ENCODE measurements around the gene BORCS6.

Gene BORCS6

GRCh38 chr17:8151120-8151640 lies 38.8 kb downstream of the BORCS6 start:
- 1% methylated on average over 38 of the region's 38 CpGs for WGBS
- H3K4me1 ChIP-seq (ENCODE audit: insufficient read depth, low read length) = peaks cover 31% of the 10 kb centered on the region
- no peaks in the 10 kb centered on the region for H3K27me3 ChIP-seq (ENCODE audit: insufficient read depth, low read length)
- H3K27ac ChIP-seq (ENCODE audit: low read depth, low read length) = peak overlapping the region; percentile 41; the same call in 1 of the 2 replicates
- peak overlapping the region; percentile 59 for H3K9ac ChIP-seq (ENCODE audit: low read depth, low read length)
- H3K36me3 ChIP-seq (ENCODE audit: insufficient read depth, low read length) = peaks cover 37% of the 10 kb centered on the region
- peak overlapping the region; percentile 63 for H3K4me3 ChIP-seq (ENCODE audit: low read length)
- no peaks in the 10 kb centered on the region for H3K9me3 ChIP-seq (ENCODE audit: insufficient read depth, low read depth, low read length)

- 85% methylated on average over 18 of the region's 18 CpGs for WGBS
- no peak overlapping the region for H3K9ac ChIP-seq (ENCODE audit: low read depth, low read length)
- H3K36me3 ChIP-seq (ENCODE audit: insufficient read depth, low read length) = peaks cover 44% of the 10 kb centered on the region
- no peaks in the 10 kb centered on the region for H3K9me3 ChIP-seq (ENCODE audit: insufficient read depth, low read depth, low read length)
- H3K4me1 ChIP-seq (ENCODE audit: insufficient read depth, low read length) = peaks cover 27% of the 10 kb centered on the region
- no peaks in the 10 kb centered on the region for H3K27me3 ChIP-seq (ENCODE audit: insufficient read depth, low read length)
- H3K27ac ChIP-seq (ENCODE audit: low read depth, low read length) = peak overlapping the region; percentile 41; the same call in 1 of the 2 replicates
- H3K4me3 ChIP-seq (ENCODE audit: low read length) = peak overlapping the region; percentile 63
Measured at GRCh38 chr17:8150194-8151119, 39.5 kb downstream of the BORCS6 start.

GRCh38 chr17:8149419-8150193 lies 40.4 kb downstream of the BORCS6 start:
- 95% methylated on average over 29 of the region's 29 CpGs for WGBS
- no peaks in the 10 kb centered on the region for H3K27me3 ChIP-seq (ENCODE audit: insufficient read depth, low read length)
- H3K27ac ChIP-seq (ENCODE audit: low read depth, low read length) = no peak overlapping the region
- H3K9ac ChIP-seq (ENCODE audit: low read depth, low read length) = no peak overlapping the region
- H3K4me1 ChIP-seq (ENCODE audit: insufficient read depth, low read length) = peaks cover 18% of the 10 kb centered on the region
- H3K4me3 ChIP-seq (ENCODE audit: low read length) = no peak overlapping the region
- peaks cover 48% of the 10 kb centered on the region for H3K36me3 ChIP-seq (ENCODE audit: insufficient read depth, low read length)
- H3K9me3 ChIP-seq (ENCODE audit: insufficient read depth, low read depth, low read length) = no peaks in the 10 kb centered on the region

GRCh38 chr17:8148560-8148959 lies 41.4 kb downstream of the BORCS6 start:
- no peaks in the 10 kb centered on the region for H3K27me3 ChIP-seq (ENCODE audit: insufficient read depth, low read length)
- no peaks in the 10 kb centered on the region for H3K9me3 ChIP-seq (ENCODE audit: insufficient read depth, low read depth, low read length)
- no peak overlapping the region for H3K4me3 ChIP-seq (ENCODE audit: low read length)
- no peak overlapping the region for H3K27ac ChIP-seq (ENCODE audit: low read depth, low read length)
- H3K4me1 ChIP-seq (ENCODE audit: insufficient read depth, low read length) = peaks cover 12% of the 10 kb centered on the region
- peaks cover 55% of the 10 kb centered on the region for H3K36me3 ChIP-seq (ENCODE audit: insufficient read depth, low read length)
- WGBS = 98% methylated on average over 13 of the region's 13 CpGs
- no peak overlapping the region for H3K9ac ChIP-seq (ENCODE audit: low read depth, low read length)

GRCh38 chr17:8147805-8148404 lies 42.1 kb downstream of the BORCS6 start:
- no peak overlapping the region for H3K9ac ChIP-seq (ENCODE audit: low read depth, low read length)
- peaks cover 8% of the 10 kb centered on the region for H3K4me1 ChIP-seq (ENCODE audit: insufficient read depth, low read length)
- H3K36me3 ChIP-seq (ENCODE audit: insufficient read depth, low read length) = peaks cover 55% of the 10 kb centered on the region
- no peaks in the 10 kb centered on the region for H3K27me3 ChIP-seq (ENCODE audit: insufficient read depth, low read length)
- H3K4me3 ChIP-seq (ENCODE audit: low read length) = no peak overlapping the region
- no peaks in the 10 kb centered on the region for H3K9me3 ChIP-seq (ENCODE audit: insufficient read depth, low read depth, low read length)
- H3K27ac ChIP-seq (ENCODE audit: low read depth, low read length) = no peak overlapping the region
- 91% methylated on average over 13 of the region's 13 CpGs for WGBS

GRCh38 chr17:8147141-8147804 lies 42.7 kb downstream of the BORCS6 start:
- H3K27ac ChIP-seq (ENCODE audit: low read depth, low read length) = no peak overlapping the region
- H3K4me3 ChIP-seq (ENCODE audit: low read length) = no peak overlapping the region
- no peaks in the 10 kb centered on the region for H3K9me3 ChIP-seq (ENCODE audit: insufficient read depth, low read depth, low read length)
- H3K36me3 ChIP-seq (ENCODE audit: insufficient read depth, low read length) = peaks cover 61% of the 10 kb centered on the region
- H3K9ac ChIP-seq (ENCODE audit: low read depth, low read length) = no peak overlapping the region
- 96% methylated on average over 25 of the region's 26 CpGs for WGBS
- no peaks in the 10 kb centered on the region for H3K27me3 ChIP-seq (ENCODE audit: insufficient read depth, low read length)
- H3K4me1 ChIP-seq (ENCODE audit: insufficient read depth, low read length) = peaks cover 4% of the 10 kb centered on the region

GRCh38 chr17:8146381-8147140 lies 43.4 kb downstream of the BORCS6 start:
- H3K9me3 ChIP-seq (ENCODE audit: insufficient read depth, low read depth, low read length) = no peaks in the 10 kb centered on the region
- no peak overlapping the region for H3K4me3 ChIP-seq (ENCODE audit: low read length)
- H3K27ac ChIP-seq (ENCODE audit: low read depth, low read length) = no peak overlapping the region
- H3K36me3 ChIP-seq (ENCODE audit: insufficient read depth, low read length) = peaks cover 67% of the 10 kb centered on the region
- H3K27me3 ChIP-seq (ENCODE audit: insufficient read depth, low read length) = no peaks in the 10 kb centered on the region
- H3K4me1 ChIP-seq (ENCODE audit: insufficient read depth, low read length) = peaks cover 4% of the 10 kb centered on the region
- WGBS = 95% methylated on average over 14 of the region's 14 CpGs
- H3K9ac ChIP-seq (ENCODE audit: low read depth, low read length) = no peak overlapping the region

- H3K4me1 ChIP-seq (ENCODE audit: insufficient read depth, low read length) = peaks cover 1% of the 10 kb centered on the region
- H3K27ac ChIP-seq (ENCODE audit: low read depth, low read length) = no peak overlapping the region
- no peaks in the 10 kb centered on the region for H3K27me3 ChIP-seq (ENCODE audit: insufficient read depth, low read length)
- no peak overlapping the region for H3K9ac ChIP-seq (ENCODE audit: low read depth, low read length)
- H3K9me3 ChIP-seq (ENCODE audit: insufficient read depth, low read depth, low read length) = no peaks in the 10 kb centered on the region
- no peak overlapping the region for H3K4me3 ChIP-seq (ENCODE audit: low read length)
- peaks cover 74% of the 10 kb centered on the region for H3K36me3 ChIP-seq (ENCODE audit: insufficient read depth, low read length)
- WGBS = 96% methylated on average over 12 of the region's 12 CpGs
Measured at GRCh38 chr17:8145811-8146210, 44.2 kb downstream of the BORCS6 start.

GRCh38 chr17:8144401-8145231 lies 45.4 kb downstream of the BORCS6 start:
- Histone ChIP-seq H3K27me3 (ENCODE audit: insufficient read depth, low read length) (no peaks in the 10 kb centered on the region), H3K9ac (ENCODE audit: low read depth, low read length) (no peak overlapping the region), H3K9me3 (ENCODE audit: insufficient read depth, low read depth, low read length) (no peaks in the 10 kb centered on the region), H3K4me3 (ENCODE audit: low read length) (no peak overlapping the region), H3K36me3 (ENCODE audit: insufficient read depth, low read length) (peaks cover 75% of the 10 kb centered on the region), H3K4me1 (ENCODE audit: insufficient read depth, low read length) (no peaks in the 10 kb centered on the region), H3K27ac (ENCODE audit: low read depth, low read length) (no peak overlapping the region)
- WGBS = 94% methylated on average over 15 of the region's 15 CpGs
